ENCODE results near the gene TULP4.

The TULP4 gene

DNA sequence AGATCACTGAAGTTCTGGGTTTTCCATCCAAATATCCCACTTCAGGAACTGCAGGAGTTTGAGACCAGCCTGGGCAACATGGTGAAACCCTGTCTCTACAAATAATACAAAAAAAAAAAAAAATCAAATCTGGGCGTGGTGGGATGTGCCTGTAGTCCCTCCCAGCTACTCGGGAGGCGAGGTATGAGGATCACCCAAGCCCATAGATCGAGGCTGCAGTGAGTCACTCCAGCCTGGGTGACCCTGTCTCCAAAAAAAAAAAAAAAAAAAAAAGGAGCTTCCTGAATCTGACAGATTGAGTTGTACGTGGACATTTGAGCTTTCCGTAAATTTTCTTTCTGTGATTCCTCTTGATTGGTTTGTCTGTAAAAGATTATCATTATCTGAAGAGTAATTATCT is 55.6 kb downstream of the TULP4 start:
- no peak overlapping the region for H3K4me3 ChIP-seq (ENCODE audit: low read depth, low read length)
- no peak for DNase-seq (ENCODE audit: low read depth)
- TF ChIP-seq, protein P1, sequence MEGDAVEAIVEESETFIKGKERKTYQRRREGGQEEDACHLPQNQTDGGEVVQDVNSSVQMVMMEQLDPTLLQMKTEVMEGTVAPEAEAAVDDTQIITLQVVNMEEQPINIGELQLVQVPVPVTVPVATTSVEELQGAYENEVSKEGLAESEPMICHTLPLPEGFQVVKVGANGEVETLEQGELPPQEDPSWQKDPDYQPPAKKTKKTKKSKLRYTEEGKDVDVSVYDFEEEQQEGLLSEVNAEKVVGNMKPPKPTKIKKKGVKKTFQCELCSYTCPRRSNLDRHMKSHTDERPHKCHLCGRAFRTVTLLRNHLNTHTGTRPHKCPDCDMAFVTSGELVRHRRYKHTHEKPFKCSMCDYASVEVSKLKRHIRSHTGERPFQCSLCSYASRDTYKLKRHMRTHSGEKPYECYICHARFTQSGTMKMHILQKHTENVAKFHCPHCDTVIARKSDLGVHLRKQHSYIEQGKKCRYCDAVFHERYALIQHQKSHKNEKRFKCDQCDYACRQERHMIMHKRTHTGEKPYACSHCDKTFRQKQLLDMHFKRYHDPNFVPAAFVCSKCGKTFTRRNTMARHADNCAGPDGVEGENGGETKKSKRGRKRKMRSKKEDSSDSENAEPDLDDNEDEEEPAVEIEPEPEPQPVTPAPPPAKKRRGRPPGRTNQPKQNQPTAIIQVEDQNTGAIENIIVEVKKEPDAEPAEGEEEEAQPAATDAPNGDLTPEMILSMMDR (IDR thresholded peaks at IDR 0.05; ENCODE audit: control insufficient read depth, extremely low read depth, insufficient read depth): no peak

DNA sequence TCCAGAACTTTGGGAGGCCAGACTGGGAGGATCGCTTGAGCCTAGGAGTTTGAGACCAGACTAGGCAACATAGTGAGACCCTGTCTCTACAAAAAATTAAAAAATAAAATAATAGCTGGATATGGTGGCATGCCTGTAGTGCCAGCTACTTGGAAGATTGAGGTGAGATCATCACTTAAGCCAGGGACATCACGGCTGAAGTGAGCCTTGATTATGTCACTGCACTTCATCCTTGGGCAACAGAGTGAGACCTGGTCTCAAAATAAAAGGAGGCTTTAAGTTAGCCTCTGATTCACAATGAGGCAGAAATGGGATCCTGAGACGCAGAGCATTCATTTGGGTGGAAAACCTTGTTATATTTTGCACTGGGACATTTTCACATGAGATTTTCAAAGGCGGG is 57.0 kb downstream of the TULP4 start:
- DNase-seq (ENCODE audit: low read depth): no peak
- TF ChIP-seq, protein P1 (IDR thresholded peaks at IDR 0.05; ENCODE audit: control insufficient read depth, extremely low read depth, insufficient read depth): no peak
- no peak overlapping the region for H3K4me3 ChIP-seq (ENCODE audit: low read depth, low read length)

DNA sequence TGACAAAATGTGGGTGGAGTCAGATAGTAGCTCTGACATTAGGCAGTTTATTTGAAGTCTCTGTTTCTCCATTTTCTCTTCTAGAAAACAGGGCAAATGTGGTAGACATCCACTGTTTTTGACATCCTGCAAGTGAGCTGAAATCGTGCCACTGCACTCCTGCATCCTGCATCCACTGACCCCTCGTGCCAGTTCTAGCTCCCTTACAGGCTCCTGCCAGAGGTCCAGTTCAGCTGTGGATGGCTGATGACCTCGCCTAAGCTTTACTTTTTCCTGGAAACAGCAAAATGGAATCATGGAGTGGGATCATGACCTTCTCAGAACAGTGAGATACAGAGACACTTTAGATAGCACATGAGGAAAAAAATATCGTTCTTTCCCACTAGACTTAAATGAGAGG is 58.5 kb downstream of the TULP4 start:
- no peak for DNase-seq (ENCODE audit: low read depth)
- TF ChIP-seq, protein P1 (IDR thresholded peaks at IDR 0.05; ENCODE audit: control insufficient read depth, extremely low read depth, insufficient read depth): no peak
- H3K4me3 ChIP-seq (ENCODE audit: low read depth, low read length): no peak overlapping the region

GRCh38 chr6:158371261-158371660 is 59.0 kb downstream of the TULP4 start:
- H3K4me3 ChIP-seq (ENCODE audit: low read depth, low read length): no peak overlapping the region
- TF ChIP-seq, protein P1 (IDR thresholded peaks at IDR 0.05; ENCODE audit: control insufficient read depth, extremely low read depth, insufficient read depth): no peak
- no peak for DNase-seq (ENCODE audit: low read depth)

DNA sequence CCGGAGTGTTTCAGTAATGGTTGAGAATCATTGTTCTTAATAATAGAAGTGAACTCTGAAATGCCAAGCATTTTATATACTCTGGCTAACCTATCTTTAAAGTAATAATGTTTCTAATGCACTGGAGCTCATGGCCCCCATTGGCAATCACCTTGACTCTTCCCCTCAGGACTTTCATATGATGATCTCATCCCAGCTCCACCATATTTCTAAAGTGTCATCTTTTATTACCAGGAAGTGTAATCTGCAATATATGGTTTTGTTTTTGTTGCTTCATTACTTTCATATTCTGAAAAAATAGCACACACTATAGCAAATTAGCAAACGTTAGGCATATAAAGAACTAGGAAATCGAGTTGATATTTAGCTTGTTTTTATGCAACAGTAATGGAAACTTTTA is 60.3 kb downstream of the TULP4 start:
- TF ChIP-seq, protein P1 (IDR thresholded peaks at IDR 0.05; ENCODE audit: control insufficient read depth, extremely low read depth, insufficient read depth): no peak
- H3K4me3 ChIP-seq (ENCODE audit: low read depth, low read length): no peak overlapping the region
- DNase-seq (ENCODE audit: low read depth): no peak

DNA sequence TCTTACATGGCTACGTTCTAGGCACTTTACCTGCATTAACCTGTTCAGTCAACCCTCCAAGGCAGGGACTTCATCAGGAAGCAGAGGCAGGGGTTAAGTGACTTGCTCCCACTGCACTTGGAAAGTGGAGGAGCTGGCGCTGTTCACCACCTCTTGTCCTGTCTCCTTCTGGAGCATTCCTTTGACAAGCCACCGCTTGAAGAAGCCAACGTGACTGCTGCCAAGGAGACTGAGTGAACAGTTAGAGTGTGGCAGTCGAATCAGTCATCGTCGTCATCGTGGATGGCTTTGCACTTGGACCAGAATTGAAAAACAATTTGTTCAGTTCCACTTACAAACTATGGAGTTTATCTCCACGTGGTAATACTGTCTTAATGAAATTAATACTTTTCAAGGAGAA is 60.9 kb downstream of the TULP4 start:
- no peak for DNase-seq (ENCODE audit: low read depth)
- no peak overlapping the region for H3K4me3 ChIP-seq (ENCODE audit: low read depth, low read length)
- TF ChIP-seq, protein P1 (IDR thresholded peaks at IDR 0.05; ENCODE audit: control insufficient read depth, extremely low read depth, insufficient read depth): no peak

DNA sequence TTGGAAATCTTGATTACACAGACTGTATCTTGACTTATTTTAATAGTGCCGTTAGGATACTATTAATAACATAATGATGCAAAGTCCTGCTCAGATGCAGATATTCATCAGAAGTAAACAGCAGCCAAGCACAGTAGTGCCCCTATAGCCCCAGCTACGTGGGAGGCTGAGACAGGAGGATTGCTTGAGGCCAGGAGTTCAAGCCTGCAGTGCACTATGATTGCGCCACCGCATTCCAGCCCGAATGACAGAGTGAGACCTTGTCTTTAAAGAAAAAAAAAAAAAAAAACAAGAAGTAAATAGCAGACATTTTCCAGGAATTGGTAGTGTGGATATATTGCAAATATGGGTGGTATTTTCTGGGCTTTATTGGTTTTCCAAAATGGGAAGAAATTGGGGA is 61.8 kb downstream of the TULP4 start:
- DNase-seq (ENCODE audit: low read depth): no peak
- TF ChIP-seq, protein P1 (IDR thresholded peaks at IDR 0.05; ENCODE audit: control insufficient read depth, extremely low read depth, insufficient read depth): no peak
- H3K4me3 ChIP-seq (ENCODE audit: low read depth, low read length): no peak overlapping the region
